Measurements from ENCODE around the gene ZNF397. TPM values are rescaled to one million over a fixed set of nuclear protein-coding genes. Genes with fewer than 3 reads are reported as not detected.

The ZNF397 gene
- total and polyA plus RNA-seq, 2 experiments from 2014 or later, result 6.5 to 10.6 TPM

GRCh38 chr18:35253655-35254287 is 12.9 kb downstream of the ZNF397 start:
- no peak overlapping the region for H3K9ac ChIP-seq
- peaks cover 31% of the 10 kb centered on the region for H3K36me3 ChIP-seq (ENCODE audit: low read depth)
- no peak overlapping the region for H2AFZ ChIP-seq
- H4K20me1 ChIP-seq (ENCODE audit: insufficient read depth), result no peaks in the 10 kb centered on the region
- 0 out of 2 replicates have a peak, but pooled peaks cover 13% of the 10 kb centered on the region for H3F3A ChIP-seq (ENCODE audit: insufficient read depth)
- H3K4me3 ChIP-seq, result no peak overlapping the region
- H3K79me2 ChIP-seq (ENCODE audit: insufficient read depth), result no peaks in the 10 kb centered on the region
- no peak for DNase-seq
- peaks cover 15% of the 10 kb centered on the region for H3K9me3 ChIP-seq (ENCODE audit: low read depth)
- H3K4me1 ChIP-seq (ENCODE audit: insufficient read depth), result no peaks in the 10 kb centered on the region
- H3K27me3 ChIP-seq (replicated peaks; ENCODE audit: insufficient read depth), result no peaks in the 10 kb centered on the region
- H3K4me2 ChIP-seq (ENCODE audit: unreplicated experiment), result no peak overlapping the region
- no peaks in the 10 kb centered on the region for H3K9me2 ChIP-seq (ENCODE audit: insufficient read depth)
- in situ Hi-C loops (cut with MboI), result no loop called here
- WGBS, 2 experiments (ENCODE audit: low coverage in 1 of 2, low lambda C conversion rate in 2 of 2, missing lambda C conversion rate in 2 of 2), result 82 to 85% methylated on average over 4 of the region's 4 CpGs
- no peak overlapping the region for H3K27ac ChIP-seq
- TF ChIP-seq EZH2phosphoT487 (IDR thresholded peaks at IDR 0.05; ENCODE audit: insufficient read depth, low read depth), result no peak
- no peak for TF ChIP-seq EZH2 (IDR thresholded peaks at IDR 0.05; ENCODE audit: insufficient read depth, poor library complexity, severe bottlenecking)

- no peak for DNase-seq
Observed at GRCh38 chr18:35256947-35257346, 16.1 kb downstream of the ZNF397 start.

DNA sequence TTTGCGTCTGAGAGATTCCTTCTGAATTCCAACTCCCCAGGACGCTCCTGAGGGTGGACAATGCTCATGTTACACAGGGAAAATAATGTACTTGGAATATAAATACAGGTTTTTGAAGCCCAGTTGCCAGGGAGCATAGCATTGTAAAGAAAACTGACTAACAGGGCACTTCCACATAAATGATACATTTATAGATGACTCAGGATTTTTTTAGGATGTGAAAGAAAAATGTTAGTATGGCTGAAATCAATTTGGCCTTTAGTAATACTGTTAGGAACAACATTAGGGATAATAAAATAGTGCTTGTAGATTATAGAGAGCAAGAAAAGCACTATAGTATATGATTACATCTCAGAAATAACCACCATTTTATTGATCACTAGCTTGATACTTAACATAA is 23.6 kb downstream of the ZNF397 start:
- no peaks in the 10 kb centered on the region for H3K27me3 ChIP-seq (replicated peaks; ENCODE audit: insufficient read depth)
- no peak overlapping the region for H2AFZ ChIP-seq
- H3K4me3 ChIP-seq, result no peak overlapping the region
- H3K9me2 ChIP-seq (ENCODE audit: insufficient read depth), result no peaks in the 10 kb centered on the region
- H4K20me1 ChIP-seq (ENCODE audit: insufficient read depth), result no peaks in the 10 kb centered on the region
- no peak overlapping the region for H3K9ac ChIP-seq
- in situ Hi-C loops (cut with MboI), result no loop called here
- H3K36me3 ChIP-seq (ENCODE audit: low read depth), result peaks cover 11% of the 10 kb centered on the region; the same call in 1 of the 2 replicates
- TF ChIP-seq EZH2 (IDR thresholded peaks at IDR 0.05; ENCODE audit: insufficient read depth, poor library complexity, severe bottlenecking) (no peak), EZH2phosphoT487 (IDR thresholded peaks at IDR 0.05; ENCODE audit: insufficient read depth, low read depth) (no peak)
- WGBS, 2 experiments (ENCODE audit: low coverage in 1 of 2, low lambda C conversion rate in 2 of 2, missing lambda C conversion rate in 2 of 2), result 98 to 100% methylated on average over 2 of the region's 2 CpGs
- H3F3A ChIP-seq (ENCODE audit: insufficient read depth), result no peaks in the 10 kb centered on the region
- no peaks in the 10 kb centered on the region for H3K9me3 ChIP-seq (ENCODE audit: low read depth)
- no peak overlapping the region for H3K4me2 ChIP-seq (ENCODE audit: unreplicated experiment)
- H3K4me1 ChIP-seq (ENCODE audit: insufficient read depth), result no peaks in the 10 kb centered on the region
- no peak for DNase-seq
- peaks cover 4% of the 10 kb centered on the region; the same call in 1 of the 2 replicates for H3K79me2 ChIP-seq (ENCODE audit: insufficient read depth)
- no peak overlapping the region for H3K27ac ChIP-seq

More at GRCh38 chr18:35256947-35257346, 16.1 kb downstream of the ZNF397 start:
- Histone ChIP-seq H3K36me3 (ENCODE audit: low read depth) (peaks cover 38% of the 10 kb centered on the region), H3K9ac (no peak overlapping the region), H3K9me3 (ENCODE audit: low read depth) (peaks cover 15% of the 10 kb centered on the region), H2AFZ (no peak overlapping the region), H3K9me2 (ENCODE audit: insufficient read depth) (no peaks in the 10 kb centered on the region), H3K4me2 (ENCODE audit: unreplicated experiment) (no peak overlapping the region), H3K79me2 (ENCODE audit: insufficient read depth) (no peaks in the 10 kb centered on the region), H4K20me1 (ENCODE audit: insufficient read depth) (no peaks in the 10 kb centered on the region), H3F3A (ENCODE audit: insufficient read depth) (no peaks in the 10 kb centered on the region), H3K4me1 (ENCODE audit: insufficient read depth) (no peaks in the 10 kb centered on the region), H3K27ac (no peak overlapping the region), H3K27me3 (replicated peaks; ENCODE audit: insufficient read depth) (no peaks in the 10 kb centered on the region), H3K4me3 (no peak overlapping the region)
- in situ Hi-C loops (cut with MboI), result no loop called here
- TF ChIP-seq EZH2phosphoT487 (IDR thresholded peaks at IDR 0.05; ENCODE audit: insufficient read depth, low read depth) (no peak), EZH2 (IDR thresholded peaks at IDR 0.05; ENCODE audit: insufficient read depth, poor library complexity, severe bottlenecking) (no peak)
- WGBS, 2 experiments (ENCODE audit: low coverage in 1 of 2, low lambda C conversion rate in 2 of 2, missing lambda C conversion rate in 2 of 2), result 93 to 95% methylated on average over 3 of the region's 3 CpGs

- H3K27me3 ChIP-seq (replicated peaks; ENCODE audit: insufficient read depth), result no peaks in the 10 kb centered on the region
- H2AFZ ChIP-seq, result peak overlapping the region; percentile 68
- H3K9ac ChIP-seq, result peak overlapping the region; percentile 43
- H3F3A ChIP-seq (ENCODE audit: insufficient read depth), result no peaks in the 10 kb centered on the region
- H3K9me2 ChIP-seq (ENCODE audit: insufficient read depth), result no peaks in the 10 kb centered on the region
- DNase-seq, result peak; percentile 54
- H3K4me2 ChIP-seq (ENCODE audit: unreplicated experiment), result peak overlapping the region; percentile 33
- no peaks in the 10 kb centered on the region for H3K9me3 ChIP-seq (ENCODE audit: low read depth)
- no peaks in the 10 kb centered on the region for H3K4me1 ChIP-seq (ENCODE audit: insufficient read depth)
- peaks cover 4% of the 10 kb centered on the region; the same call in 1 of the 2 replicates for H3K79me2 ChIP-seq (ENCODE audit: insufficient read depth)
- H4K20me1 ChIP-seq (ENCODE audit: insufficient read depth), result no peaks in the 10 kb centered on the region
- in situ Hi-C loops (cut with MboI), result no loop called here
- peak overlapping the region; percentile 39 for H3K4me3 ChIP-seq
- WGBS, 2 experiments (ENCODE audit: low coverage in 1 of 2, low lambda C conversion rate in 2 of 2, missing lambda C conversion rate in 2 of 2), result 9 to 12% methylated on average over 45 to 46 of the region's 48 CpGs
- no peaks in the 10 kb centered on the region for H3K36me3 ChIP-seq (ENCODE audit: low read depth)
- H3K27ac ChIP-seq, result no peak overlapping the region
- TF ChIP-seq EZH2 (IDR thresholded peaks at IDR 0.05; ENCODE audit: insufficient read depth, poor library complexity, severe bottlenecking), result no peak
Observed at GRCh38 chr18:35267161-35267651, 26.4 kb downstream of the ZNF397 start.

Data from GM23248 (cell line).